Measurements from ENCODE around the gene HSBP1.

HSBP1 gene

DNA sequence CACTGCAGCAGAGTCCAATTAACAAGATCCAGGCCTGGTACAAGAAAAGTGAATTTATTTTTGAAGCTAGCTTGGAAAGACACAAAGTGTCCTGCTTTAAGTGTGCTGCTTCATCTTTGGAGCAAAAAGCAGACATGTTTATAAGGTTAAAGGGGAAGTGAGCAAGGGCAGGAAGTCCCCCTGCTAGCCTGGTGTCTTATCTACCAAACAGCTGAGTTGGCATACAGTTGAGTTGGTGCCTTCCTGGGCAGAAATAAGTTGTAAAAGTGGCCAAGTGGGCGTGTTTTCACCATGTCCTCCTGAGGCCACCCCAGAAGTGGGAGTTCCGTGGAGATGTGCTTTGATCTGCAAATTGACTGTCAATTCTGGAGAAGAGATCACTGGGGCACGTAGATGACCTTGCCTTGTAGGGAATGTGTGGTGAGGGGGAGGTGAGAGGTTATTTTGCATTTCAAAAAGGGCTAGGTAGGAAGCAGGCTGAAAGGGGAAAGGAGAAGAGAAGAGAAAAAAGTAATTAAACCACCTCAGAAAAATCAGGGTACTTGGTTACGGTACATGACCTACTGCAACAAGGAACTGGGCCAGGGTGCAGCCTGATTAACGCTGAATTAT lies 38.3 kb upstream of the HSBP1 start:
- H3K36me3 ChIP-seq (ENCODE audit: insufficient read depth): no peaks in the 10 kb centered on the region
- TF ChIP-seq, protein P1, sequence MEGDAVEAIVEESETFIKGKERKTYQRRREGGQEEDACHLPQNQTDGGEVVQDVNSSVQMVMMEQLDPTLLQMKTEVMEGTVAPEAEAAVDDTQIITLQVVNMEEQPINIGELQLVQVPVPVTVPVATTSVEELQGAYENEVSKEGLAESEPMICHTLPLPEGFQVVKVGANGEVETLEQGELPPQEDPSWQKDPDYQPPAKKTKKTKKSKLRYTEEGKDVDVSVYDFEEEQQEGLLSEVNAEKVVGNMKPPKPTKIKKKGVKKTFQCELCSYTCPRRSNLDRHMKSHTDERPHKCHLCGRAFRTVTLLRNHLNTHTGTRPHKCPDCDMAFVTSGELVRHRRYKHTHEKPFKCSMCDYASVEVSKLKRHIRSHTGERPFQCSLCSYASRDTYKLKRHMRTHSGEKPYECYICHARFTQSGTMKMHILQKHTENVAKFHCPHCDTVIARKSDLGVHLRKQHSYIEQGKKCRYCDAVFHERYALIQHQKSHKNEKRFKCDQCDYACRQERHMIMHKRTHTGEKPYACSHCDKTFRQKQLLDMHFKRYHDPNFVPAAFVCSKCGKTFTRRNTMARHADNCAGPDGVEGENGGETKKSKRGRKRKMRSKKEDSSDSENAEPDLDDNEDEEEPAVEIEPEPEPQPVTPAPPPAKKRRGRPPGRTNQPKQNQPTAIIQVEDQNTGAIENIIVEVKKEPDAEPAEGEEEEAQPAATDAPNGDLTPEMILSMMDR (conservative IDR thresholded peaks at IDR 0.05; ENCODE audit: low read depth, low read length): no peak
- H2AFZ ChIP-seq (ENCODE audit: low read depth): no peak overlapping the region
- H3K27ac ChIP-seq: no peak overlapping the region
- H3K27me3 ChIP-seq (ENCODE audit: insufficient read depth, low read depth): no peaks in the 10 kb centered on the region
- no peak overlapping the region for H3K9ac ChIP-seq
- no peak overlapping the region for H3K4me2 ChIP-seq
- no peak overlapping the region for H3K4me3 ChIP-seq (IDR thresholded peaks at IDR 0.05; ENCODE audit: insufficient read depth, low read depth, low read length)
- H3K79me2 ChIP-seq (ENCODE audit: insufficient read depth, low read depth): no peaks in the 10 kb centered on the region
- no peaks in the 10 kb centered on the region for H4K20me1 ChIP-seq (ENCODE audit: insufficient read depth)
- H3K4me1 ChIP-seq (ENCODE audit: low read depth, poor library complexity, severe bottlenecking): no peaks in the 10 kb centered on the region

DNA sequence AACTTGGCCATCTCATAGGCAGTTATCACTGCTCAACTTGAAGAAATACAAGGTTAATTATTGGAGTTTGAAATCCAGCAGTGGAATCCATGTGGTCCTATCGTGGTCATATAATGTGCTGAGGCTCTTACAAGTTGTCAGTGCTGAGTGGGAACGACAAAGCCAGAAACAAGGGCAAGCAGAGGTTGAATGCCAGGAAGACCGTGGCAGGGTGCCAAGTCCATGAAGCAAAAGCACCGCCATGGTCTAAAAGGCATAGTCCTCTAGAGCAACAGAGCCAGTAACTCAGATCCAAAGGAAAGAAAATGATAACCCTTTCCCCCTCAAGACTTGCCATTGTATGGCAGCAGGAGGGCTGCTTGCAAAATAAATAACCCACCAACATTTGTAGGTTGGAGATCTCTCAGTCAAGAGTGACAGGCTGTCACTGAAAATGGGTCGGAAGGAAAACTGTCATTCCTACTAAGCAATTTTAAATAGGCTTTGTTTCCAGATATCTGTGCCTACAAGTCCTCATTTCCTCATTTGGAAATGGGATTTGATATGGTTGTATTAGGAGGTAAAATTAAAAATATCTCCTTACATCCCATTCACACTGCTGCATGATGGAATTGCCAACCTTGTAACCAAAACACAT lies 36.4 kb upstream of the HSBP1 start:
- Histone ChIP-seq H3K79me2 (ENCODE audit: insufficient read depth, low read depth) (no peaks in the 10 kb centered on the region), H3K27me3 (ENCODE audit: insufficient read depth, low read depth) (no peaks in the 10 kb centered on the region), H3K4me1 (ENCODE audit: low read depth, poor library complexity, severe bottlenecking) (no peaks in the 10 kb centered on the region), H4K20me1 (ENCODE audit: insufficient read depth) (no peaks in the 10 kb centered on the region), H3K9ac (no peak overlapping the region), H3K4me3 (IDR thresholded peaks at IDR 0.05; ENCODE audit: insufficient read depth, low read depth, low read length) (no peak overlapping the region), H3K27ac (no peak overlapping the region), H3K4me2 (no peak overlapping the region), H2AFZ (ENCODE audit: low read depth) (no peak overlapping the region), H3K36me3 (ENCODE audit: insufficient read depth) (no peaks in the 10 kb centered on the region)
- TF ChIP-seq, protein P1 (conservative IDR thresholded peaks at IDR 0.05; ENCODE audit: low read depth, low read length): no peak

DNA sequence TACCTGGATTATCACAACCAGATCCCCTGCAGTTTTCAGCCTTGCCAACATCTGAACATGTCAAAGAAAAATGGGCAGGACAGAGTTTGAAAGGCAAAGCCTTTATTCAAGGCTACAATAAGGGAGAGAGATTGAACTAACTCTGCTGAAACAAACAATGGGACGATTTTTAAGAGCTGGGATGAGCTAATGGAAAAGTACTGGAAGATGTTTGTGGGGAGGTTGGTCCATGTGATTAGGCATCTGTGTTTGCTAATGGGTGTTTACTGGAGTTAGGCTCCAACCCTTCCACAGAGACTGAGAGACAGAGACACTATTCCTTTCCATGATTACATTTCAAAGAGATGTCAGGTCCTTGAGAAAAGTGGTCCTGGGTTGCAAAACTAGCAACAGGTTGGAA lies 35.0 kb upstream of the HSBP1 start:
- H3K4me2 ChIP-seq: no peak overlapping the region
- no peak overlapping the region for H2AFZ ChIP-seq (ENCODE audit: low read depth)
- no peak overlapping the region for H3K4me3 ChIP-seq (IDR thresholded peaks at IDR 0.05; ENCODE audit: insufficient read depth, low read depth, low read length)
- no peak overlapping the region for H3K9ac ChIP-seq
- no peaks in the 10 kb centered on the region for H4K20me1 ChIP-seq (ENCODE audit: insufficient read depth)
- H3K4me1 ChIP-seq (ENCODE audit: low read depth, poor library complexity, severe bottlenecking): no peaks in the 10 kb centered on the region
- TF ChIP-seq, protein P1 (conservative IDR thresholded peaks at IDR 0.05; ENCODE audit: low read depth, low read length): no peak
- H3K79me2 ChIP-seq (ENCODE audit: insufficient read depth, low read depth): no peaks in the 10 kb centered on the region
- H3K27me3 ChIP-seq (ENCODE audit: insufficient read depth, low read depth): no peaks in the 10 kb centered on the region
- no peaks in the 10 kb centered on the region for H3K36me3 ChIP-seq (ENCODE audit: insufficient read depth)
- H3K27ac ChIP-seq: no peak overlapping the region

DNA sequence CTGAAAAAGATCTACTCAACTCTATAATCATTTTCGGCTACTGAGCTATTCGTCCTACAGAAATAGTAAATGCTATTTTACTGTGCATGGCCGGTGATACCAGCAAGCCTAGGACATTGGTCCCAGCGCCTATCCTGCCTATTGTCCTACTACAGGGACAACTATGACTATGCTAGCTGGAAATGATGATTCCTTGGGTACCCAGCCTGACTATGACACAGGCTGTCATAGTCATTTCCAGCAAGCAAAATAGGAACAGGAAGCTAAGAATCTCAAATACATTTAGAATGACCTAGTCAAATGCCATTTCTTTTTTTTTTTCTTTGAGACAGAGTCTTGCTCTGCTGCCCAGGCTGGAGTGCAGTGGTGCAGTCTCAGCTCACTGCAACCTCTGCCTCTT lies 33.7 kb upstream of the HSBP1 start:
- H2AFZ ChIP-seq (ENCODE audit: low read depth): no peak overlapping the region
- H3K4me2 ChIP-seq: no peak overlapping the region
- H3K4me3 ChIP-seq (IDR thresholded peaks at IDR 0.05; ENCODE audit: insufficient read depth, low read depth, low read length): no peak overlapping the region
- no peaks in the 10 kb centered on the region for H3K36me3 ChIP-seq (ENCODE audit: insufficient read depth)
- TF ChIP-seq, protein P1 (conservative IDR thresholded peaks at IDR 0.05; ENCODE audit: low read depth, low read length): no peak
- no peak overlapping the region for H3K9ac ChIP-seq
- no peaks in the 10 kb centered on the region for H3K4me1 ChIP-seq (ENCODE audit: low read depth, poor library complexity, severe bottlenecking)
- no peak overlapping the region for H3K27ac ChIP-seq
- H3K27me3 ChIP-seq (ENCODE audit: insufficient read depth, low read depth): no peaks in the 10 kb centered on the region
- H4K20me1 ChIP-seq (ENCODE audit: insufficient read depth): no peaks in the 10 kb centered on the region
- no peaks in the 10 kb centered on the region for H3K79me2 ChIP-seq (ENCODE audit: insufficient read depth, low read depth)

Measured in KMS-11 (cell line).